ENCODE measurements around the gene RETSAT. TPM values are rescaled to one million over a fixed set of nuclear protein-coding genes. Genes with fewer than 3 reads are reported as not detected.

The RETSAT gene
- total and polyA plus RNA-seq, 2 of the 13 experiments (the other 11 are each of a cell fraction or from before 2014, with no cell fraction given) = 46.7 to 61.0 TPM

- Histone ChIP-seq H3K27me3 (ENCODE audit: control insufficient read depth in 1 of 2, insufficient read depth in 2 of 2, low read length in 2 of 2) (no peaks in the 10 kb centered on the region), H3K4me1 (ENCODE audit: insufficient read depth, low read length) (peaks cover 57% of the 10 kb centered on the region), H4K20me1 (ENCODE audit: insufficient read depth, low read length) (peaks cover 5% of the 10 kb centered on the region; the same call in 1 of the 2 replicates), H3K79me2 (ENCODE audit: insufficient read depth, low read length) (peaks cover 5% of the 10 kb centered on the region), H3K4me2 (ENCODE audit: low read depth, low read length) (no peak overlapping the region), H3K36me3 (replicated peaks in 1 of 2; ENCODE audit: control insufficient read depth in 1 of 2, insufficient read depth in 2 of 2, low read length in 2 of 2) (peaks cover 7 to 25% of the 10 kb centered on the region in 2 experiments; a peak in 4 of 5 replicates), H3K4me3 (replicated peaks in 1 of 3; ENCODE audit: insufficient read depth in 1 of 3, low read depth in 2 of 3, low read length in 3 of 3) (no peak overlapping the region), H3K9ac (ENCODE audit: insufficient read depth, low read depth, low read length) (no peak overlapping the region), H2AFZ (ENCODE audit: low read length) (no peak overlapping the region), H3K27ac (ENCODE audit: extremely low read length, insufficient read depth, low read length) (no peak overlapping the region), H3K9me3 (ENCODE audit: low read length) (no peaks in the 10 kb centered on the region)
- intact Hi-C loops (cut with micrococcal nuclease; ENCODE audit: unreplicated experiment) (no loop called here), in situ Hi-C loops (cut with HindIII; ENCODE audit: extremely low pct_ligation_motif_present, low pct_unique_long_range_greater_than_20kb) (no loop called here)
- DNase-seq (ENCODE audit: low spot score) (no peak), ATAC-seq (no peak), FAIRE-seq (no peak)
- no TSS peak for BruUV-seq (replicated peaks)
- TF ChIP-seq ZNF180 (CRISPR knock-in tag; IDR thresholded peaks at IDR 0.05; ENCODE audit: borderline replicate concordance, low read depth) (no peak), ZMYM4 (CRISPR knock-in tag; IDR thresholded peaks at IDR 0.05) (no peak), KDM6A (CRISPR knock-in tag; IDR thresholded peaks at IDR 0.05; ENCODE audit: low read depth) (no peak), ZFY (CRISPR knock-in tag; IDR thresholded peaks at IDR 0.05) (no peak), ZNF224 (CRISPR knock-in tag; IDR thresholded peaks at IDR 0.05) (no peak), JUND (CRISPR knock-in tag; IDR thresholded peaks at IDR 0.05) (no peak)
- TF ChIP-seq, protein P1, sequence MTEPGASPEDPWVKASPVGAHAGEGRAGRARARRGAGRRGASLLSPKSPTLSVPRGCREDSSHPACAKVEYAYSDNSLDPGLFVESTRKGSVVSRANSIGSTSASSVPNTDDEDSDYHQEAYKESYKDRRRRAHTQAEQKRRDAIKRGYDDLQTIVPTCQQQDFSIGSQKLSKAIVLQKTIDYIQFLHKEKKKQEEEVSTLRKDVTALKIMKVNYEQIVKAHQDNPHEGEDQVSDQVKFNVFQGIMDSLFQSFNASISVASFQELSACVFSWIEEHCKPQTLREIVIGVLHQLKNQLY (CRISPR knock-in tag; IDR thresholded peaks at IDR 0.05) = no peak
- POLR2A ChIA-PET = interaction anchor here (1.0 to 3.9 kb wide), 2 partner anchors 12 to 14 kb away, joined by 3 to 31 read pairs; no protein-coding TSS in a partner anchor
- CTCF ChIA-PET (ENCODE audit: low intra/inter-chr PET ratio, low total read pairs) = no interaction called here
- WGBS (ENCODE audit: low lambda C conversion rate) = 95% methylated on average over 7 of the region's 7 CpGs
Measured at GRCh38 chr2:85312404-85312803, 41.9 kb downstream of the RETSAT start.

GRCh38 chr2:85310330-85310729, 44.0 kb downstream of the RETSAT start:
- intact Hi-C loops (cut with micrococcal nuclease; ENCODE audit: unreplicated experiment) (no loop called here), in situ Hi-C loops (cut with HindIII; ENCODE audit: extremely low pct_ligation_motif_present, low pct_unique_long_range_greater_than_20kb) (no loop called here)
- H3K9ac ChIP-seq (ENCODE audit: insufficient read depth, low read depth, low read length) = no peak overlapping the region
- H3K27me3 ChIP-seq (ENCODE audit: control insufficient read depth in 1 of 2, insufficient read depth in 2 of 2, low read length in 2 of 2) = no peaks in the 10 kb centered on the region
- WGBS (ENCODE audit: low lambda C conversion rate) = 84% methylated on average over 3 of the region's 3 CpGs
- no peaks in the 10 kb centered on the region for H4K20me1 ChIP-seq (ENCODE audit: insufficient read depth, low read length)
- H3K4me1 ChIP-seq (ENCODE audit: insufficient read depth, low read length) = peaks cover 78% of the 10 kb centered on the region
- H2AFZ ChIP-seq (ENCODE audit: low read length) = no peak overlapping the region
- ChIA-PET CTCF (ENCODE audit: low intra/inter-chr PET ratio, low total read pairs) (no interaction called here), POLR2A (interaction anchor here (2.6 to 3.0 kb wide), 2 partner anchors 9 to 14 kb away, joined by 23 to 28 read pairs; no protein-coding TSS in a partner anchor)
- H3K4me2 ChIP-seq (ENCODE audit: low read depth, low read length) = no peak overlapping the region
- DNase-seq (ENCODE audit: low spot score) (no peak), FAIRE-seq (no peak), ATAC-seq (no peak)
- H3K9me3 ChIP-seq (ENCODE audit: low read length) = no peaks in the 10 kb centered on the region
- peak; percentile 39 for TF ChIP-seq TEAD3 (CRISPR knock-in tag; optimal IDR thresholded peaks at IDR 0.05; ENCODE audit: borderline replicate concordance)
- TF ChIP-seq HES4 (CRISPR knock-in tag; IDR thresholded peaks at IDR 0.05; ENCODE audit: borderline replicate concordance) = no peak
- no peak for TF ChIP-seq ARNT2 (CRISPR knock-in tag; IDR thresholded peaks at IDR 0.05; ENCODE audit: low read depth)
- TF ChIP-seq POLR2G (IDR thresholded peaks at IDR 0.05; ENCODE audit: low read depth, low read length) = peak; percentile 35; the same call in 1 of the 2 replicates
- TF ChIP-seq ATF7 (IDR thresholded peaks at IDR 0.05) = 0 out of 2 replicates have a peak, but pooled peaks have one; percentile 3
- no peak for TF ChIP-seq ATF7 (CRISPR knock-in tag; IDR thresholded peaks at IDR 0.05)
- TF ChIP-seq ARID4A (CRISPR knock-in tag; IDR thresholded peaks at IDR 0.05; ENCODE audit: borderline replicate concordance) = no peak
- no peaks in the 10 kb centered on the region for H3K79me2 ChIP-seq (ENCODE audit: insufficient read depth, low read length)
- H3K4me3 ChIP-seq (replicated peaks in 1 of 3; ENCODE audit: insufficient read depth in 1 of 3, low read depth in 2 of 3, low read length in 3 of 3) = no peak overlapping the region
- H3K27ac ChIP-seq (ENCODE audit: extremely low read length, insufficient read depth, low read length) = no peak overlapping the region
- BruUV-seq (replicated peaks) = no TSS peak
- H3K36me3 ChIP-seq (replicated peaks in 1 of 2; ENCODE audit: control insufficient read depth in 1 of 2, insufficient read depth in 2 of 2, low read length in 2 of 2) = peaks cover 3 to 12% of the 10 kb centered on the region in 2 experiments; a peak in 2 of 5 replicates

Data from HepG2 (cell line).